ENCODE results near the gene CEACAM1.
"Not testable (repeated sequence)": the region's sequence is repeated elsewhere in the genome, so short reads cannot be mapped to it uniquely, and the experiment has no call there.

The CEACAM1 gene

DNA sequence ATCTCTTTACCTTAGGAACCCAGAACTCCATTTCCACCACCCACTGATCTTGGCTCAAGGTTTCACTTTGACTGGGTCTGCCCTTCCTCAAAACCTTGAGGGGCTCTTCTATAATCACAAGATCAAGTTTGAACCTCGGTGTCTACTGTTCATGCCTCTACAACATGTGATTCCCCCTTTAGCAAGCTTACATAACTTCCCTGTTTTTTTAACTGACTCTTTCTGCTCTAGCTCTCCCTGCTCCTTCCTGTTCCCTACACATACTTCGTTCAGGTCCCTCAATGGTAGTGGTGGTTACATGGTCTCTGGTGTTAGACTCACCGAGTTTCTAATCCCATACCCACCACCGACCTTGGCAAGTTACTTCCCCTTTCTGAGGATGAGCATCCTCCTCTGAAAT is 39.7 kb upstream of the CEACAM1 start:
- no peak overlapping the region for H3K4me3 ChIP-seq (ENCODE audit: control insufficient read depth, low read depth, low read length)
- TF ChIP-seq, protein P1, sequence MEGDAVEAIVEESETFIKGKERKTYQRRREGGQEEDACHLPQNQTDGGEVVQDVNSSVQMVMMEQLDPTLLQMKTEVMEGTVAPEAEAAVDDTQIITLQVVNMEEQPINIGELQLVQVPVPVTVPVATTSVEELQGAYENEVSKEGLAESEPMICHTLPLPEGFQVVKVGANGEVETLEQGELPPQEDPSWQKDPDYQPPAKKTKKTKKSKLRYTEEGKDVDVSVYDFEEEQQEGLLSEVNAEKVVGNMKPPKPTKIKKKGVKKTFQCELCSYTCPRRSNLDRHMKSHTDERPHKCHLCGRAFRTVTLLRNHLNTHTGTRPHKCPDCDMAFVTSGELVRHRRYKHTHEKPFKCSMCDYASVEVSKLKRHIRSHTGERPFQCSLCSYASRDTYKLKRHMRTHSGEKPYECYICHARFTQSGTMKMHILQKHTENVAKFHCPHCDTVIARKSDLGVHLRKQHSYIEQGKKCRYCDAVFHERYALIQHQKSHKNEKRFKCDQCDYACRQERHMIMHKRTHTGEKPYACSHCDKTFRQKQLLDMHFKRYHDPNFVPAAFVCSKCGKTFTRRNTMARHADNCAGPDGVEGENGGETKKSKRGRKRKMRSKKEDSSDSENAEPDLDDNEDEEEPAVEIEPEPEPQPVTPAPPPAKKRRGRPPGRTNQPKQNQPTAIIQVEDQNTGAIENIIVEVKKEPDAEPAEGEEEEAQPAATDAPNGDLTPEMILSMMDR (conservative IDR thresholded peaks at IDR 0.05; ENCODE audit: control insufficient read depth, insufficient read depth, low read depth, low read length), result no peak
- no peak for DNase-seq (ENCODE audit: low read depth)

DNA sequence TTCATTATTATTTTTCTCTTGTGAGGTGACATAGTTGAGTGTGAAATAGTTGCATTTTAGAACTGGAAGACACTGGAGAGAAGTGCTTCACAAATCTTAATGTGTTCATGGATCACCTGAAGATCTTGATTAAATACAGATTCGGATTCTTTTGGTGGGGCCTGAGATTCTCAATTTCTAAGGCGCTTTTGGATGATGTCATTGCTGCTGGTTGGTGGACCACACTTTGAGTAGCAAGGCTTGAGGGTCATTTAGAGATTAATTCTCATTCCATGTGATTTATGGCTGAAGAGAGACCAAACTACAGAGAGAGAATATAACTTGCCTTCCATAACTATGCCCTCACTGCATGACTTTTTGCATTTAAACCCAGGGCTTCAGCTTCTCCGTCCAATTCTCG is 39.3 kb upstream of the CEACAM1 start:
- no peak overlapping the region for H3K4me3 ChIP-seq (ENCODE audit: control insufficient read depth, low read depth, low read length)
- no peak for DNase-seq (ENCODE audit: low read depth)
- TF ChIP-seq, protein P1 (conservative IDR thresholded peaks at IDR 0.05; ENCODE audit: control insufficient read depth, insufficient read depth, low read depth, low read length), result no peak

DNA sequence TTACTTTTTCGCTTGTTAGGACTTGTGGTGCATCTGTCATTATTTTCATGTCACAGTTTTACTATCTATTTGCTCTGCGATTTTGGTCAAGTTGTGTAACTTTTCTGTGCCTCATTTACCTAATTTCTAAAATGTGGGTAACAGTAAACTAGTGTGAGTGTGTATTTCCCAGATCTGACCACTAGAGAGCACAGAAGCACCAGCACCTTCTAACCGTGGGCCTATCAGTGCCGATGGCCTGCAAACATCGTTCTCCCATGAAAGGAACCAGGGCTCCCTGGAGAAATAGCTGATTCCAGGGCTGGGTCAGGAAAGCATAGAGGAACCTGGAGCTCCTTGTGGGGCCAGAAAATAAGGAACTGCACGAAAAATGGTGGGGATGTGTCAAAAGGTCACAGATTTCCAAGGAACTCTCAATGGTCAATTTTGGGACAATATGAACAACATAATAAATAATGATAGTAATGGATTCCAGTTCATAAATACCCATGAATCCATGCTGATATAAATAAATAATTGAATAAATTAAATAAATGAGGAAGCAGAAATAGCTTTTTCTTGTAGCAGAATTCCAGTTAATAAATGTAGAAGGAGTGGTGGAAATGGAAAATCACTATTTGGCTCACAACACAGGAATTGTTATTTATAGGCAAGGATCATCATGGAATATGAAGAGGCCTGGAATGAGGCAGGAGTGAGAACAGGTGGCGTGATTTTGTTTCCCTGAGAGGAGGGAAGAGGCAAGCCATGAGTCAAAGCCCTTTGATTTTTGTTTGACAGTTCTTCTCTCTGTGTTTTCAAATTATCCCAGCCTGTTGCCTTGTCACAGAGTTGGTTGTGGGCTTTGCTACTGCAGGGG is 35.3 kb upstream of the CEACAM1 start:
- no peak overlapping the region for H3K4me3 ChIP-seq (ENCODE audit: control insufficient read depth, low read depth, low read length)
- DNase-seq (ENCODE audit: low read depth), result peak; percentile 43
- TF ChIP-seq, protein P1 (conservative IDR thresholded peaks at IDR 0.05; ENCODE audit: control insufficient read depth, insufficient read depth, low read depth, low read length), result peak; percentile 65

DNA sequence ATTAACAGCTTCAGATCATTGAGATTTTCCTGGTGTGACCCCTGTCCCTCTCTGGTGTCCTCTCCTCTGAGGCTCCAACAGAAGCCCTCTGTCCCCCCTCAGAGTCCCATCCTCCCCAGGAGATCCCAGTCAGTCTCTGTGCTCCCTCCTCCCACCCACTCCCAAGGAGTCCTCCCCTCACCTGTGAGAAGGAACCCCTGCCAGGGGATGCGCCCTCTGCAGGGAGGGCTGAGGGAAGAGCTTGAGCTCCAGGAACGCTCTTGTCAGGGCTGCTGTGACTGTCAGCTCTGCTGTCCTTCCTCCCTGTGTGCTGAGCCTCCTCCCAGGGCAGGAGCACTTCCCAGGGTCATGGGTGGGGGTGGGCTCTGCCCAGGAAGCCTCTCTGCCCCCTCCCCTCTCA is 33.2 kb upstream of the CEACAM1 start:
- no peak for DNase-seq (ENCODE audit: low read depth)
- TF ChIP-seq, protein P1 (conservative IDR thresholded peaks at IDR 0.05; ENCODE audit: control insufficient read depth, insufficient read depth, low read depth, low read length), result no peak
- no peak overlapping the region for H3K4me3 ChIP-seq (ENCODE audit: control insufficient read depth, low read depth, low read length)

DNA sequence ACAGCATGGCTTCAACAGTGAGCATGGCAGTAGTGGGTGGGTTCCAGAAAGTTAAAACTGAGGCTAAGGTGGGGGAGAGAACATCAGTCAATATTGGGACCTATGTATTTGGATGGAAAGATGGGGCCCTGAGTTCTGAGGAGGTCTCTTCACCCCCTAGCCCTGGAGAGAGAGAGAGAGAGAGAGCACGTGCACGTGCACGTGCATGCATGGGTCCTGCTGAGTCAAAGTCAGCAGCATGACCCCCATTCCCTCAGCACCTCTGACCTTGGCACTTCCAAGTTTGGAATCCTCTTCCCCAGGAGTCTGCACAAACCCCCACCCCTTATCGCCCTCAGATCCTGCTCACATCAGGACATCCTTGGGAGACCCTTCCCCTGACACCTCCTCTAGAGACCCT is 32.5 kb upstream of the CEACAM1 start:
- no peak overlapping the region for H3K4me3 ChIP-seq (ENCODE audit: control insufficient read depth, low read depth, low read length)
- DNase-seq (ENCODE audit: low read depth), result no peak
- TF ChIP-seq, protein P1 (conservative IDR thresholded peaks at IDR 0.05; ENCODE audit: control insufficient read depth, insufficient read depth, low read depth, low read length), result no peak

DNA sequence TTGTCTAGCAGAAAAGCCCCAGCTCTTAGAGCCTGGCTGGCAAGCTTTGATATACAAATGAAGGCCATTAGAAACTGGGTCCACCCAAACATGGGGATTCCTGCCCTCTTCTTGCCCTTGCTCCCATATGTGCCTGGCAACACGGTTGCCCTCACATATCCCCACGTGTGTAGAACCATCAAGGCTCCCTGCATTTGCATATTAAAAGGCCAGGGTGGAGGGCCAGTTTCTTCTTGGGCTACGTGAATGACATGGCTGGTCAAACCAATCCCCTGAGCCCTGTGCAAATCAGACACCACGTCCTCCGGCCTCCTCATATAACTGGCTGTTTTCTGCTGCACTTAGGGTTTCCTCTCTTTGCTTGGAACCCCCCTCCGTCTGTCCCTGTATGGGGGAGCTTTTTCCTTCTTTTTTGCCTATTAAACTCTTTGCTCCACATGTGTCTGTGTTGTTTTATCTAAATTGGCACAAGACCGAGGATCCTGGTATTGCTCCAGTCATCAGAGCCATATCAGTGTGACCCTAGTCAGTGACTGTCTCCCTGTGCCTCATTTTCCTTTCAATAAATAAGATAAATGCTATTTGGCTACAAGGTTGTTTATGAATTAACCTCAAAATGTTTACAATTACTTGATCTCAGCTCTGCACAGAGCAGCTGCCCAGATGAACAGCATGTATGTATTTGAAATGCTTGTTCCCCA is 30.3 kb upstream of the CEACAM1 start:
- TF ChIP-seq, protein P1 (conservative IDR thresholded peaks at IDR 0.05; ENCODE audit: control insufficient read depth, insufficient read depth, low read depth, low read length), result no peak
- no peak overlapping the region for H3K4me3 ChIP-seq (ENCODE audit: control insufficient read depth, low read depth, low read length)
- DNase-seq (ENCODE audit: low read depth), result no peak

DNA sequence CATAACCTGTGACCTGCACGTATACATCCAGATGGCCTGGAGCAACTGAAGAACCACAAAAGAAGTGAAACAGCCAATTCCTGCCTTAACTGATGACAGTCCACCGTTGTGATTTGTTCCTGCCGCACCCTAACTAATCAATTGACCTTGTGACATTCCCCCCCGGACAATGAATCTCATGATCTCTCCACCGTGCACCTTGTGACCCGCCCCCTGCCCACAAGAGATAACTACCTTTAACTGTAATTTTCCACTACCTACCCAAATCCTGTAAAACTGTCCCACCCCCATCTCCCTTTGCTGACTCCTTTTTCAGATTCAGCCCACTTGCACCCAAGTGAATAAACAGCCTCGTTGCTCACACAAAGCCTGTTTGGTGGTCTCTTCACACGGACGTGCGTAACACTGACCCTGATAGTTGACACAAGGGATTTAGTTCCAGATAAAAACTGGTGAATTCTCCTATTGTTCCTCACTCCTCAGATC is 29.1 kb upstream of the CEACAM1 start:
- H3K4me3 ChIP-seq (ENCODE audit: control insufficient read depth, low read depth, low read length), result not testable (repeated sequence)

More for the DNA sequence above, 29.1 kb upstream of the CEACAM1 start:
- DNase-seq (ENCODE audit: low read depth), result not testable (repeated sequence)
